Prostate gland (tissue), 2 donors: ENCODE data around the gene VENTX.

ENCODE experiments used
- CTCF ChIP-seq, 4 experiments: fragments of 200-600 bp in 2 of 4; fragments of 450-650 bp in 2 of 4; sonication (generic) in 2 of 4; IDR thresholded peaks; 1 replicate in 3 of 4; 2 replicates in 1 of 4; pipeline ENCODE4 v1.5.1; 2016 to 2019; ENCODE audit warnings: antibody characterized with exemption in 4 of 4, mild to moderate bottlenecking in 2 of 4, moderate library complexity in 2 of 4
- POLR2A ChIP-seq: fragments of 450-650 bp; IDR thresholded peaks from one replicate; pipeline ENCODE4 v1.6.1; 2016; ENCODE audit warnings: antibody characterized with exemption, mild to moderate bottlenecking
- POLR2AphosphoS5 ChIP-seq: sonication (generic); formaldehyde crosslinking; IDR thresholded peaks from one replicate; pipeline ENCODE4 v1.6.1; 2017; ENCODE audit warnings: antibody characterized with exemption

GRCh38 chr10:133213641-133214467 lies 23.8 kb upstream of the VENTX start:
- TF ChIP-seq POLR2A (no peak), CTCF (IDR thresholded peaks at IDR 0.05) (no peak), POLR2AphosphoS5 (no peak)
